ENCODE measurements around the gene GABPB2.

DNA sequence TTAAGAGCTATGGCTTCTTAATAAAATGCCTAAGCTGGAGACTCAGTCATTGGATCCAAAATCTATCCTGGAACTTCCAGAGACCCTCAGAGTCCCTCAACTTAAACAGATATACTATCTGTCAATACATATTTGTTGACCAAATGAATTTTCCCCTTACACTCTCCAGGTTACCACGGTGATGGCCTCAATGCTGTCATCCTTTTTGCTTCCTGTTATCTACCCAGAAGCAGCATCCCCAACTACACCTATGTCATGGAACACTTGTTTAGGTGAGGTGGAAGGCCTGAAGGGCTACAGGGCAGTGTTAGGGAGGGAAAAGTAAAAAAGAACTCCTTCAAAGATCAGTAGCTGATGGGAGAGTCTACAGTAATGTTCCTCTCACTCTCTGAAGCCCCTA, 27.4 kb upstream of the GABPB2 start:
- TF ChIP-seq, protein P1, sequence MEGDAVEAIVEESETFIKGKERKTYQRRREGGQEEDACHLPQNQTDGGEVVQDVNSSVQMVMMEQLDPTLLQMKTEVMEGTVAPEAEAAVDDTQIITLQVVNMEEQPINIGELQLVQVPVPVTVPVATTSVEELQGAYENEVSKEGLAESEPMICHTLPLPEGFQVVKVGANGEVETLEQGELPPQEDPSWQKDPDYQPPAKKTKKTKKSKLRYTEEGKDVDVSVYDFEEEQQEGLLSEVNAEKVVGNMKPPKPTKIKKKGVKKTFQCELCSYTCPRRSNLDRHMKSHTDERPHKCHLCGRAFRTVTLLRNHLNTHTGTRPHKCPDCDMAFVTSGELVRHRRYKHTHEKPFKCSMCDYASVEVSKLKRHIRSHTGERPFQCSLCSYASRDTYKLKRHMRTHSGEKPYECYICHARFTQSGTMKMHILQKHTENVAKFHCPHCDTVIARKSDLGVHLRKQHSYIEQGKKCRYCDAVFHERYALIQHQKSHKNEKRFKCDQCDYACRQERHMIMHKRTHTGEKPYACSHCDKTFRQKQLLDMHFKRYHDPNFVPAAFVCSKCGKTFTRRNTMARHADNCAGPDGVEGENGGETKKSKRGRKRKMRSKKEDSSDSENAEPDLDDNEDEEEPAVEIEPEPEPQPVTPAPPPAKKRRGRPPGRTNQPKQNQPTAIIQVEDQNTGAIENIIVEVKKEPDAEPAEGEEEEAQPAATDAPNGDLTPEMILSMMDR (IDR thresholded peaks at IDR 0.05), result no peak
- TF ChIP-seq POLR2A (IDR thresholded peaks at IDR 0.05), result no peak
